Subcutaneous adipose tissue (tissue), 4 donors: Measurements from ENCODE around the gene PAPOLA. TPM values are rescaled to one million over a fixed set of nuclear protein-coding genes. Genes with fewer than 3 reads are reported as not detected.

Experiments used
- CTCF ChIP-seq: fragments of 450-650 bp; IDR thresholded peaks from one replicate; pipeline ENCODE4 v1.5.1; 2016; ENCODE audit warnings: low read depth, mild to moderate bottlenecking, control low read depth, antibody characterized with exemption, moderate library complexity
- total RNA-seq, 4 donors: library from RNA; depleted of rRNA; stranded (reverse); fragments of >200 nt; gene quantifications; one replicate each; pipeline ENCODE4 v1.1.0, GENCODE V29; 2016

PAPOLA gene
- total RNA-seq, 4 donors from 2014 or later, result 109 to 253 (median 132) TPM

GRCh38 chr14:96586921-96587822 is 85.0 kb downstream of the PAPOLA start:
- TF ChIP-seq CTCF, result no peak

GRCh38 chr14:96587823-96588385 is 85.7 kb downstream of the PAPOLA start:
- TF ChIP-seq CTCF, result no peak

GRCh38 chr14:96588410-96589257 is 86.5 kb downstream of the PAPOLA start:
- no peak for TF ChIP-seq CTCF

GRCh38 chr14:96589577-96589976 is 87.4 kb downstream of the PAPOLA start:
- TF ChIP-seq CTCF, result no peak

GRCh38 chr14:96590190-96590864 is 88.1 kb downstream of the PAPOLA start:
- TF ChIP-seq CTCF, result no peak

GRCh38 chr14:96592591-96593386 is 90.6 kb downstream of the PAPOLA start:
- no peak for TF ChIP-seq CTCF
